HK-2 (cell line): ENCODE results near the gene LSM4.
A peak's percentile ranks its signal among the peaks of the same experiment; 100 is the strongest.

Experiments
- DNase-seq: peaks from one replicate; pipeline ENCODE4 v3.0.0-alpha.2; 2018; ENCODE audit not compliant: unreplicated experiment

LSM4 gene

DNA sequence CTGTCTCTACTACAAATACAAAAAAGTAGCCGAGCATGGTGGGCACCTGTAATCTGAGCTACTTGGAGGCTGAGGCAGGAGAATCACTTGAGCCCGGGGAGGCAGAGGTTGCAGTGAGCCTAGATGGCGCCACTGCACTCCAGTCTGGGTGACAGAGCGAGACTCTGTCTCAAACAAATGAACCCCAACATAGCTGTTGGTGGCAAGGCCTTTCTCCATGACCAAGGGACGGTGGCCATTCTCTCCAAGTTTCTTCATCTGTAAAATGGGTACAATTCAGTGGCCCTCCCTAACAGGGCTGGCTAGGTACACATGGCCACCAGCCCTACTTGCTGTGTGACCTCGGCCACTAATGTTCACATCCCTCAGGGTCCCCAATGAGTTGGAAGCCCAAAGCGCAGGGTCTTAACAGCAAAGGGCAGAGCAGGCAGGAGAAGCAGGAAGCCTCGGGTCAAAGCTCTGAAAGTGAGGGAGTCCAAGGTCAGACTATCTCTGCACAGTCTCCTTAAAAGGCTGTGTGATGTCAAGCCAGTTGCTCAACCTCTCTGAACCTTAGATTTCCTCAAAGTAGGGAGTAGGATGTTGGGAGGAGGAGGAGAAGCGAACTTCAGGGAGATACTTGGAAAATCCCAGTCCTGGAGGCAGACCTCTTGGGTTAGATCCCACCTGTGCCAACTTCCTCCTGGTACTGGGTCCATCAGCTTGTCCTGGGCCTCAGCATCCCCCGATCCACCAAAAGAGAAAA lies 44.2 kb downstream of the LSM4 start:
- DNase-seq: no peak

DNA sequence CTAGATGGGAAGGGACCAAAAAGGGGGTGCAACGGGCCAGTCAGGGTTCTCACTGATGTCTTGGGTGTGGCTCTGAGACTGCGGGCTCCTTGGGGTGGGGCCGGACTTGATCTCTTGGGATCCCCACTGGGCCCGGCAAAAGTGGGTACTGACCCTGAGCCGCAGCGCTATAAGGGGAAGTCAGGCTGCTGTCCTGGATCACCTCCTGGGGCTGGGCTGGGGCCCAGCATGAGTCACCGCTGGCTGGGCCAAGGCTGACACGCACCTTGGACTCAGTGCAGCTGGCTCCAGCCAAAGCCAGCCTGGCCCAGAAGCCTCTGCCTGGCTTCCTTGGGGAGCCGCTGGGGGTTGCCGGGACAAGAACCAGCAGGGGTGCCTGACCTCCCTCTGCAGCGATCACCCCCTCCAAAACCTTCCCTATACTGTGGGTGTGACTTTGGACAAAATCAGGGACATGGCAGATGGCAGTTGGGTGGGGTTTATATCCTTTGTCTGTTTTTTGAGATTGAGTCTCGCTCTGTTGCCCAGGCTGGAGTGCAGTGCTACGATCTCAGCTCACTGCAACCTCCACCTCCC lies 48.0 kb downstream of the LSM4 start:
- DNase-seq: peak; percentile 78

DNA sequence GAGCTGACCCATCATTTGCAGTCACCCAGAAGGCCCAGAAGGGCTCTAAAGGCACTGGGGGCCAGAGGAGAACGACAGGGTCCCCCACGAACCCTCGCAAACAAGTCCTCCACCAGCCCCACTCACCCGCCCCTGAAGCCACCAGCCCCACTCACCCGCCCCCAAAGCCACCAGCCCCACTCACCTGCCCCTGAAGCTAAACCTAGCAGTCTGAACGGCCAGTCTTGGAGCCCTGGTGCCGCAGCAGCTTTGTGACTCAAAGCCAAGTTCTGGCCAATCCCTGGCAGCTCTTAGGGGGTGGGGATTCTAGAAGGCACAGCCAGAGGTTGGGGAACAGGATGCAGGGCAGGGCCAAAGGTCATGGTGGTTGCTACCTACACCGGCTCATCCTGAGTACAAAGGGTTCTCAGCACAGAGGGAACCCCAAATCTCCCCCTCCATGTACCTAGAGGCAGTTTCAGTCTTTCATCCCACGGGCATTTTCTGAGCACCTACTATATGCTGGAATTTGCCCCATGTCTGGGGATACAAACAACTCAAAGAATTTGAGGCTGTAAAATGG lies 48.6 kb downstream of the LSM4 start, which contains the start of gene IQCN:
Gene IQCN, minus strand, starts transcription at position 234 of the 562 bp plus-strand sequence. CDS start 4,974 bp downstream, outside the sequence.
- peak; percentile 26 for DNase-seq

DNA sequence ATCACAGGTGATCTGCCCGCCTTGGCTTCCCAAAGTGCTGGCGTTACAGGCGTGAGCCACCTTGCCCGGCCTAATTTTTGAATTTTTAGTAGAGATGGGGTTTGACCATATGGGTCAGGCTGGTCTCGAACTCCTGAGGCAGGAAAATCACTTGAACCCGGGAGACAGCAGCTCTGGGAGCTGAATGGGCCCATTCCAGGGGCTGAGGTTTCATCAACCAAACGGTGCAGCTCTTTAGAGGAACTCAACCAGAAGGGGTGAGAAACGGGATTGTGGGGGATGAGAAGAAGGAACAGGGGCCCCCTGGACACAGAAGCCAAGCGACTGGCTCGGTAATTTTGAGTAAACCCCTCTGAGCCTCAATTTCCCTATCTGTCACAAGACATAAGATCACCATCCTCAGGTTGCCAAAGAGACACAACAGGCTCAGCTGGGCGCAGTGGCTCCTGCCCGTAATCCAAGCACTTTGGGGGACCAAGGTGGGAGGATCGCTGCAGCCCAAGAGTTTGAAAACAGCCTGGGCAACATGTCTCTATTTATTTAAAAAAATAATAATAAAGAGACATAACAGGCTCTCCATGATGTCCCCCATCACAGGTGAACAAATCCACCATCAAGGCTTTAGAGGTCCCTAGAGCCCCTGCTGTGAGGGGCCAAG lies 49.2 kb downstream of the LSM4 start:
- no peak for DNase-seq

DNA sequence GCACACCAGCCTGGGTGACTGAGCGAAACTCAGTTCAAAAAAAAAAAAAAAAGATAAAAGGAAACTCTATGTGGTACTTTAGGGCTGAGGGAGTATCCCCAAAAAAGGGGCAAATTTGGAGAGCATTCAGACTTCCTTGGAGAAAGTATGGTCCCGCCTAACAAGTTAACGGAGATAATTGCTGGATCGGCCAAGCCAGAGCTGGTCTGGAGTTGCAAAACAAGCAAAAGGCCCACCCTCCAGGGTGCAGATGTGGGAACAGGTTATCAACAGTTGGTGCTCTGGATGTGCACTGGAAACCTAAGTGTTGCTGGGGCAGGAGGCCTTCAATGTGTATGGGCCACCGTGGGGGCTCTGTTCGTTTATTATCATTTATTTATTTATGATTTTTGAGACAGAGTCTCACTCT lies 51.4 kb downstream of the LSM4 start:
- no peak for DNase-seq

DNA sequence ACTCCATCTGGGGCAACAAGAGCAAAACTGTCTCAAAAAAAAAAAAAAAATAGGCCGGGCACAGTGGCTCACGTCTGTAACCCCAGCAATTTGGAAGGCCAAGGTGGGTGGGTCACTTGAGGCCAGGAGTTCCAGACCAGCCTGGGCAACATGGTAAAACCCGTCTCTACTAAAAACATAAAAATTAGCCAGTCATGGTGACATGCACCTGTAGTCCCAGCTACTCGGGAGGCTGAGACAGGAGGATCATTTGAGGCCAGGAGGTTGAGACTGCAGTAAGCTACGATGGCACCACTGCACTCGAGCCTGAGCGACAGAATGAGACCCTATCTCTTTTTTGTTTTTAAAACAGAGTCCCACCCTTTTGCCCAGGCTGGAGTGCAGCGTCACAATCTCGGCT lies 52.5 kb downstream of the LSM4 start:
- no peak for DNase-seq

DNA sequence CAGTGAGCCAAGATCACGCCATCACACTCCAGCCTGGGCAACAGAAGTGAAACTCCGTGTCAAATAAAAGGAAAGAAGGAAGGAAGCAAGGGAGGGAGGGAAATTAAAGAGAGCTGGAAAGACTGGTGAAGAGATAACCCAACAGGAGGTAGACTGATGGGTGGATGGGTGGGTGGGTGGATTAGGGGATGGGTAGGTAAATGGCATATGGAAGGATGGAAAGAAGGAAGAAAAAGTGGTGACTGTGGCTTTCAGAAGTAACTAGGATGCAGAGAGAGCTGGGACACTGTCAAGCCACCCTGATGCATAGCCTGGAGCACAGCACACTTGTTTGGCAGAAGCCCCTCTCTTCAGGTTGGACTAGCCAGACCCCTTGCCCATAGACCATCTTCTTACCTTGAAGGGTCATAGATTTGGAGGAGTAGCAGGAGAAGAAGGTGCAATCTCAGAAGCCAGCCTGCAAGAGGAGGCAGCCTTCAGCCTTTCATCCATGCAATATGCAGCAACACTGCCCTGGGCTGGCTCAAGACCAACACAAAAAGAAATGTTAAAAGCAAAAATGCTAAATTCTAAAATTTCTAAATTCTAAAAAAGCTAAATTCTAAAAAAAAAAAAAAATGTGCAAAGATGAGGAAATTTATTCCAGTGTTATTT lies 53.7 kb downstream of the LSM4 start:
- no peak for DNase-seq

DNA sequence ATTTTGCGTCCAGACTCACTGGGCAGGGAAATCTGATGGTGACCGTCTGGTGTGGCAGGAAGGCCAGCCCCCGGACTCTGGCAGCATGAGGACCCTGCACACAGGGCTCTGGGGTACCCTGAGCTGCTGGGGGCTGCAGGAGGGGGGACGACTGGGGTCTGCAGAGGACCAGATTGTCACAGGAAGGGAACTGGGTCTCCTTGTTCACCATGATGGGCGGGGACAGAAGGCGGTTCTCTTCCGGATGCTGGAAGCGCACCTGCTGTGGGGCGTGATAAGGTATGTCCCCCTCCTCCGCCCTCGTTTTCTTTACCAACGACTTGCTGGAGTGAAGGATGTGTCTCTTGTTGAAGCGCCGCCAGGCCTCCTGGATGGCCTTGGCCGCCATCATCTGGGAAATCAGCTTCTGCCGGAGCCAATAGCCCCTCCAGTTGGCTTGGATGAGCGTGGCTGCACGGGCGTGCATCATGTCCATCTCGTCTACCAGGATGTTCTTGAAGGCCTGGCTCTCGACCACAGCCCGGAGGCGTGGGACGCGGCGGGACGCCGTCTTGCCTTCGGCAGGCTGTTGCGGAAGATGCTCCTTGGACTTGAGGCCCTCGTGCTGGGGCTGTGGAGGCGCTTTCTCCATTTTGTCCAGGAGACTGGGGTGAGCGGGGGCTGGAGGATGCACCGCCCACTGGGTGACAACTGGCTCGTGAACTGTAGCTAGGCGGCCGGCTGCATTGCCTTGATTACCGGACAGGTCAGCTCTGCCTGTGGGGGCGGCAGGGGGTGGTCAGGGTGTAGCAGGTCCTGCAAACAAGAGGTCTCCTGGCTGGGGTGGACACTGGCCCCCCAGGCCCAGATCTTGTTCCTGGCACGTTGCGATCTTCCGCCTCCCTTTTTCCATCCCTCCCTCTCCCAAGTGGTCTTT lies 55.8 kb downstream of the LSM4 start:
- DNase-seq: no peak

DNA sequence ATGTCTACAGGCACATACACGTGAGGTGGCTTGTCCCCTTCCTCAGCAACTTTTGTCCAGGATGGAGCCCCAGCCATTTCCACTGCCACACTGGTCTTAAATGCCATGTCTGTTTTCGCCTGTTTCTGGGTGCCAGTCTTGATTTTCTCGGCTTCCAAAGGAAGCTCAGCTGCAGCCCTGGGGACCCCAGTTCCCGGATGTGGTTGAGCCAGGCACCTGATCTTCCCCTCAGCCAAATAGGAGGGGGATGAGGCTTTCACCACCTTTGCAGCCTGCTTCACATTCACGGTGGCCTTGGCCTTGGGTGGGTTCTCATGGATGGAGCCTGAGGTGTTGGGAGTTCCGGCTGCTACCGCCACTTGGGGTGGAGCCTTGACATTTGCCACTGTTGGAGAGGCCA lies 57.3 kb downstream of the LSM4 start:
- no peak for DNase-seq

DNA sequence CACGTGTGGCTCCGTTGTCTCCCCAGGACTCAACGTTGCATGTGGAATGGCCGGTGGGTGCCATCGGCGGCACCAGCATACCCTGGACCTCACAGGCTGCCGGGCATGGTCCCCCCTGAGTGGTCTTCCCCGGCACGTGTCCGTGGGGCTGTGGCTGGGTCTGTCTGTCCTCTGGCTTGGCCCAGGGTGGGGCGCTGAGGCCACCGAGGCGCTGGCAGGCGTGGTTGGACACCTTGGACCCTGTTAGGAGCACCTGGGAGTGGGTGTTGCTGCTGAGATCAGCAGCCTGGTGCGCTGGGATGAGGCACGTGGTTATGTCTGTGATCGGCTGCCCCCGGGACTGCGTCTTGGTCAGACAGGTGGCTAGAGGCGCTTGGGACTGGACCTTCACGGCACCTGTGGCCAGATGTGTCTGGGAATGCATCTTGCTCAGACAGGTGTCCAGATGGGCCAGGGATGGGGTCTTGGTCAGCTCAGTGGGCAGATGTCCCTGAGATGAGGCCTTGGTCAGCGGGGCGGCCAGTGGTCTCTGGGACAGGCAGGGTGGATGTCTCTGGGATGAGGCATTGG lies 57.8 kb downstream of the LSM4 start:
- no peak for DNase-seq

DNA sequence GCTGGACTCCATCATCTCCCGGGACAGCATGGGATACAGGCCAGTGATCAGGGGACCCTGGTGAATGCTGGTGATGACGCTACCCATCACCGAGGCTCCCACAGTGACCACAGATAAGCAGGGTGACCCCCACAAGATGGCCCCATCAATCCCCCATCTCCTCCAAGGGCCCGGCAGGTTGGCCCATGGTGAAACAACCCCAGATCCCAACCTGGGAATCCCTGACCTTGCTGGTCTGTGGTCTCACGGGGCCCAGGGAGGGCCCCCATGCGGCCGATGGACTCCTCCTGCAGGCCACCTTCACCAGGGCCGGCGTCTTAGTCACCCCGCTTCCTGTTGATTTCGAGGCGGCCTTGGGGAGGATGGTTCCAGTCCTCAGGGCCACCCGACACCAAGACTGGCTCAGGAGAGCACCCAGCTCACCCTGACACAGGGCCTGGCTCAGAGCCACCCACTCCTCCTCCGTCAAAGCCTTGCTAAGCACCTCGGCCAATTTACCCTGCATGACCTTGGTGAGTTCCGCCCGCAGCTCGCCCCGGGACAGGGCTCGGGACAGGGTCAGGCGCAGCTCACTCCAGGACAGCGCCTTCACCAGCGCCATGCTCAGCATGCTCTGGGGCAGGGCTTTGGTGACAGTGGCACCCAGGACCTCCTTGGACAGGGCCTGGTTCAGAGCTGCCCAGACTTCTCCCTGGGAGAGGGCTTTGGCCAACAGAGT lies 58.6 kb downstream of the LSM4 start:
- no peak for DNase-seq

DNA sequence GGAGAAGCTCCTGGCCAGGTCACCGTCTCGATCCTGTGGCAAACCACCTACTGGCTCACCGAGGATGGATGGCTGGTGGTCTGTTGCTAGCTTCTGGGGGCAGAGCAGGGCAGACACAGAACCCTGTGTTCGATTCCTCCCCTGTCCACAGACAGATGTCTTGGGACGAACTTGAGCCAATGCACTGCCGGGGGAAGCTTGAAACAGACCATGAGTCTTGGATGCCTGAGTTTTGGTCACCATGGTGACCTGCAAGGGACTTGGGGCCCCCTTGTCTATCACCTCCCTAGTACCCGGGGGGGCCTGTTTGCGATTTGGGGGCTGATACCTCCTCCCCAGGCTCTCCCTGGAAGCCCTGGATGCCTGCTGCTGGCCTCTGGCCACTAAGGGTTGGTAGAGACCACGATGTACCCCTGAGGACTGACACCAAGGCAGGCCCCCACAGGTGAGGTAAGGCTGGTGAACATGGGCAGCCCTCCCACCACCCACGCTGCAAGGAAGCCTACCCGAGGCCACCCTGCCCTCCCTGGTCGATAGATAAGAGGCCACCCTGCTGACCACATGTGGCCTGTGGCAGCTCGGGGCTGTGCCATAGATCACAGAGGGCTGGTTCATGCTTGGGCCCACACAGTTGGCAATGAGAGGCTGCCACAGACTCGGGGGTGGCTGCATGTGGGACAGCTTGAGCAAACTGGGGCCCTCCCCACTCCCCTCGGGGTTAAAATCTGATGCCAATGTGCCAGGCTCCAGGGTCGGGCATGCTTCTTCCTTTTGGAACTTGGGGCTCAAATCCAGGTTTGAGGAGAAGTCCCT lies 59.3 kb downstream of the LSM4 start:
- DNase-seq: no peak

DNA sequence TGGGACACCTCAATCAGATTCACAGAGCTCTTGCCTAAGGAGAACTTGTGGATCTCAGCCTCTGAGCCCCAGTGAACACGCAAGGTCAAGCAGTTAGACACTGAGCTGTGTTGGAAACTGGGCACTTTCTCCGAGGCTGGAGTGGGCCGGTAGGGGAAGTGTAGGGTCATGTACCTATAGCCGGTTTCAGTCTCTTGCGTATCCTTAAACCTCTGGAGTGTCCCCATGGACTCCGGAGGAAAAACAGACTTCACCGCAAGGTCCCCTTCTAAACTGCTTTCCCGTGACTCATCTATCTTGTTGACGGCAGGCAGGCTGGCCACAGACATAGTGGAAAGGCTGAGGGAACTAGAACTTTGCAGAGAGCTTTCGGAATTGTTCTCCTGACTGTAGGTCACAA lies 60.0 kb downstream of the LSM4 start:
- no peak for DNase-seq

DNA sequence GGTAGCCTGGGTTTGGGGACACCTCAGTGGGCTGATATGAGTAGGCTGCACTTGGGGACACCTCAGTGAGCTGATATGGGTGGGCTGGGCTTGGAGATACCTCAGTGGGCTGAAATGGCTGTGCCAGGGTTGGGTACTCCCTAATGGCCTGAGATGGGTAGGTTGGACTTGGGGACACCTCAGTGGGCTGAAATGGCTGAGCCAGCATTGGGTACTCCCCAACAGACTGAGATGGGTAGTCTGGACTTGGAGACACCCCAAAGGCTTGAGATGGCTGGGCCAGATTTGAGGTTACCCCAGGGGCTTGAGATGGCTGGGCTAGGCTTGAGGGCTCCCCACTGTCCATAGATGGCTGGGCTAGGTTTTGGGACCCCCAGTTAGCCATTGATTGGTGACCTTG lies 60.7 kb downstream of the LSM4 start:
- no peak for DNase-seq

DNA sequence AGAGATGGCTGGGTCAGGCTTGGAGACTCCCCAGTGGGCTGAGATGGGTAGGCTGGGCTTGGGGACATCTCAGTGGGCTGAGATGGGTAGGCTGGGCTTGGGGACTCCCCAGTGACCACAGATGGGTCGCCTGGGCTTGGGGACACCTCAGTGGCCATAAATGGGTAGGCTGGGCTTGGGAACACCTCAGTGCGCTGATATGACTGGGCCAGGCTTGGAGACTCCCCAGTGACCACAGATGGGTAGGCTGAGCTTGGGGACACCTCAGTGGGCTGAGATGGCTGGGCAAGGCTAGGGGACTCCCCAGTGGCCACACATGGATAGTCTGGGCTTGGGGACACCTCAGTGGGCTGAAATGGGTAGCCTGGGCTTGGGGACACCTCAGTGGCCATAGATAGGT lies 61.4 kb downstream of the LSM4 start:
- no peak for DNase-seq

DNA sequence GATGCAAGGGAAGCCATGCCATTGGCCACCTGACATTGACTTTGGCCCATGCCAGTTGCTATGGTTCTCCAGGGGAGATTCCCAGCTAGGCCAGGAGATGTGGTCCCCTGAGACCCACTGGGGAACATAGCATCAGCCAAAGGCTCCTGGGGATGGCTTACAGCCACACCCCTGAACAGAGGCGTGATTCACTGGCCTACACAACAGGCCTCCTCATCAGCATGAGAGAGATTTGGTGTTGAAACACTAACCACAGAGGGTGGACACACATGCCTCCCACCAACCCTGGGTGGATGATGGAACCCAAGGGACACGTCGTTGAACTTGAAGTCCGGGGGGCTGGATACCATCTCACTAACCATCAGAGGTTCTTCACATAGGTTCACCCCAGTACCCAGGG lies 63.0 kb downstream of the LSM4 start:
- DNase-seq: no peak

DNA sequence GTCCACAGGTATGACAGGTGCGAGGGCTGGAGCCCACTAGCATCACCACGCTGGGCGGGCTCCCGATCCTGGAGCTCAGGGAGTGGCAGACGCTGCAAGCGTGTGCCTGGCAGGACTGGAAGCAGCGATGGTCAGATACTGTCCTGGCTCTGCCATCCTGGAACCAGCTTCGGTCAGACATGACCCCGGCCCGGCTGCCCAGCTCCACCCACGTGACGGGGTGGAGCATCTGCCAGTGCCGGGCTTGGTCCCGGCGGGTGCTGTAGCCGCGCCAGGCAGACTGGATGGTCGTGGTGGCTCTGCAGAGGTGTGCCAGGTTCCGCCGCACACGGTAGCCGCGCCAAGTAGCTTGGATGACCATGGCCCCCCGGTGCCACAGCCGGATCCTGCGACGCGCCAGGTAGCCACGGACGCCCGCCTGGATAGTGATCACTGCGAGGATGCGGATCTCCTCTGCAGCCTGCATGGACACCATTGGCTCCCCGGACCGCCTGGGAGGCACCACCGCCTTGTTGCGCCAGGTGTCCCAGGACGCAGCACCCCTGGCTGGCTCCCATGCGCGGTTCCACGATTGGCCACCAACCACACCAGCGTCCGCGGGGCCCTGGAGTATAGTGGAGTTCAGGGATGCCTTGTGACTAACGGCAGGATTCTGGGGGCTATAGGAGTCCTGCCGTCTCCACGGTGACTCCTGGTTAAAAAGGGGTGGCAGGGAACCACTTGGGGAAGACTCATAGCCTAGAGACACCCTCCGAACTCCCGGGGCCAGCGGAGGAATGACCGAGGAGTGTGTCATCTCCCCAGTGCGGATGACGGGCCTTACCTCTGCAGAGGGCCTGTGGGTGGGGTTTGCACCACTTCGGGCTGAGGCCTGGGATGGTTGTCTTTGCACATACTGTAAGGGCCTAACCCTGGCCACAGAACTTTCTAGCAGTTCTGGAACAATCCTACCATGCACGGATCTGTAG lies 65.1 kb downstream of the LSM4 start:
- no peak for DNase-seq
